ENCODE results near the gene PDE4D.

DNA sequence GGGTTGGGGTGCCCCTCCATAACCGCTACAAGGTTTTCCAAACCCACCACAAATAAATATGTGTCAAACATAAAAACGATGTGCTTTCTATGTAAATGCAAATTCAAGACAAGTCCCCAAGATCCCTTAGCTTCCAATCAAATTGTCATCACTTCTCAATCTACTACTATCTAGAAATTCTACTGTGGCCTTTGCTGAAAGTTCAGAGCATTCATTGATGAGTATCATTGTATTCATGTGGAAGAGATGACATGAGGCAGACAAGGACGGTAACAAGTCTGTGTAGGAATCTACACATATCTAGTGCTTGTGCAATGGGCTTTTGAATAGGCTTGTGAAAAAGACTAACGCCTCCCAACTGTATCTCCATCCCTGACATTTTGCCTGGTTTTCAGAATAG, 524.6 kb downstream of the PDE4D start:
- TF ChIP-seq, protein P1, sequence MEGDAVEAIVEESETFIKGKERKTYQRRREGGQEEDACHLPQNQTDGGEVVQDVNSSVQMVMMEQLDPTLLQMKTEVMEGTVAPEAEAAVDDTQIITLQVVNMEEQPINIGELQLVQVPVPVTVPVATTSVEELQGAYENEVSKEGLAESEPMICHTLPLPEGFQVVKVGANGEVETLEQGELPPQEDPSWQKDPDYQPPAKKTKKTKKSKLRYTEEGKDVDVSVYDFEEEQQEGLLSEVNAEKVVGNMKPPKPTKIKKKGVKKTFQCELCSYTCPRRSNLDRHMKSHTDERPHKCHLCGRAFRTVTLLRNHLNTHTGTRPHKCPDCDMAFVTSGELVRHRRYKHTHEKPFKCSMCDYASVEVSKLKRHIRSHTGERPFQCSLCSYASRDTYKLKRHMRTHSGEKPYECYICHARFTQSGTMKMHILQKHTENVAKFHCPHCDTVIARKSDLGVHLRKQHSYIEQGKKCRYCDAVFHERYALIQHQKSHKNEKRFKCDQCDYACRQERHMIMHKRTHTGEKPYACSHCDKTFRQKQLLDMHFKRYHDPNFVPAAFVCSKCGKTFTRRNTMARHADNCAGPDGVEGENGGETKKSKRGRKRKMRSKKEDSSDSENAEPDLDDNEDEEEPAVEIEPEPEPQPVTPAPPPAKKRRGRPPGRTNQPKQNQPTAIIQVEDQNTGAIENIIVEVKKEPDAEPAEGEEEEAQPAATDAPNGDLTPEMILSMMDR (IDR thresholded peaks at IDR 0.05) = no peak
- no peak for TF ChIP-seq POLR2A (IDR thresholded peaks at IDR 0.05)

Data from right lobe of liver (tissue), 4 donors.